A549 (cell line): ENCODE measurements around the gene SVEP1. TPM values are rescaled to one million over a fixed set of nuclear protein-coding genes. Genes with fewer than 3 reads are reported as not detected.
A peak's percentile ranks its signal among the peaks of the same experiment; 100 is the strongest.

Experiments
- ATAC-seq, 2 experiments: fragments of 200-7000 bp in 1 of 2; fragments of >200 bp in 1 of 2; cut with Nextera tagmentation in 1 of 2; cut with Tn5 transposase in 1 of 2; 3 replicates each; pipeline versions ENCODE4 v1.8.0 to v1.9.1; 2018 to 2020; ENCODE audit warnings: mild to moderate bottlenecking in 1 of 2, moderate library complexity in 1 of 2
- CTCF ChIA-PET: fragments of 300-600 bp; sonication (Branson Sonifier 250); formaldehyde crosslinking; extraction: SDS; loops from one replicate; lab custom pipeline; 2021; ENCODE audit warnings: antibody characterized with exemption, inconsistent platforms; lab: Yijun Ruan, JAX
- POLR2A ChIA-PET: fragments of 350-600 bp; formaldehyde crosslinking; extraction: SDS; loops from one replicate; lab custom pipeline; 2021; ENCODE audit warnings: antibody characterized with exemption, inconsistent platforms; lab: Yijun Ruan, JAX
- DNase-seq, 2 experiments: peaks; one replicate each; pipeline versions ENCODE4 v3.0.0 to v3.0.0-alpha.2; 2011 to 2016; ENCODE audit warnings: low read depth in 1 of 2, low spot score in 1 of 2
- FAIRE-seq: peaks from 2 replicates; lab custom pipeline; 2011; peaks lifted over from hg19 to GRCh38; lab: Jason Lieb, UNC
- H3K27ac ChIP-seq, 2 experiments: fragments of >200 bp; sonication (Bioruptor Twin); formaldehyde crosslinking; 3 replicates each; pipeline ENCODE4 v1.5.1; 2016 to 2017
- H3K4me1 ChIP-seq: fragments of >200 bp; sonication (Bioruptor Twin); formaldehyde crosslinking; 3 replicates; pipeline ENCODE4 v1.6.1; 2016
- H3K4me2 ChIP-seq: fragments of >200 bp; sonication (Bioruptor Twin); formaldehyde crosslinking; 3 replicates; pipeline ENCODE4 v1.6.1; 2016
- H3K4me3 ChIP-seq: fragments of >200 bp; sonication (Bioruptor Twin); formaldehyde crosslinking; 3 replicates; pipeline ENCODE4 v1.5.1; 2016
- H3K9me3 ChIP-seq: fragments of >200 bp; sonication (Bioruptor Twin); formaldehyde crosslinking; 3 replicates; pipeline ENCODE4 v1.6.1; 2016
- EHF ChIP-seq: fragments of 250-450 bp; sonication (Bioruptor Pico); IDR thresholded peaks from 2 replicates; pipeline ENCODE4 v1.5.0; 2020; ENCODE audit warnings: mild to moderate bottlenecking
- ESRRA ChIP-seq: fragments of 150-350 bp; IDR thresholded peaks from 2 replicates; pipeline ENCODE4 v1.6.1; 2014; ENCODE audit warnings: mild to moderate bottlenecking, low read length, borderline replicate concordance
- FOSB ChIP-seq: fragments of 250-450 bp; sonication (Bioruptor Pico); IDR thresholded peaks from 2 replicates; pipeline ENCODE4 v1.5.0; 2020; ENCODE audit warnings: mild to moderate bottlenecking, moderate library complexity
- HOXA7 ChIP-seq: fragments of 250-450 bp; sonication (Bioruptor Pico); IDR thresholded peaks from 2 replicates; pipeline ENCODE4 v1.5.0; 2020; ENCODE audit warnings: mild to moderate bottlenecking, moderate library complexity
- HOXB13 ChIP-seq: fragments of 250-450 bp; sonication (Bioruptor Pico); IDR thresholded peaks from 2 replicates; pipeline ENCODE4 v1.5.0; 2020; ENCODE audit warnings: low read depth, mild to moderate bottlenecking, moderate library complexity
- JUN ChIP-seq, 2 experiments: fragments of >200 bp; sonication (Bioruptor Twin); formaldehyde crosslinking; IDR thresholded peaks; 2 replicates in 1 of 2; 3 replicates in 1 of 2; pipeline ENCODE4 v1.6.1; 2016 to 2017
- KDM1A ChIP-seq: fragments of 200-600 bp; sonication (generic); IDR thresholded peaks from 2 replicates; pipeline ENCODE4 v1.6.1; 2016; ENCODE audit warnings: low read depth, mild to moderate bottlenecking
- KDM5A ChIP-seq: fragments of 200-600 bp; sonication (generic); IDR thresholded peaks from 2 replicates; pipeline ENCODE4 v1.6.1; 2016; ENCODE audit warnings: antibody characterized with exemption, mild to moderate bottlenecking
- MYC ChIP-seq: IDR thresholded peaks from 2 replicates; pipeline ENCODE4 v1.6.1; 2012; ENCODE audit warnings: mild to moderate bottlenecking, inconsistent platforms, low read length, improper control_type of control experiment, borderline replicate concordance
- RAD21 ChIP-seq, 2 experiments: fragments of >200 bp in 1 of 2; sonication (Bioruptor Twin) in 1 of 2; formaldehyde crosslinking in 1 of 2; IDR thresholded peaks in 1 of 2; conservative IDR thresholded peaks in 1 of 2; 2 replicates in 1 of 2; 3 replicates in 1 of 2; pipeline ENCODE4 v1.6.1; 2012 to 2018; ENCODE audit warnings: inconsistent platforms in 1 of 2
- RCOR1 ChIP-seq: fragments of 150-350 bp; IDR thresholded peaks from 2 replicates; pipeline ENCODE4 v1.6.1; 2014; ENCODE audit warnings: antibody characterized with exemption, low read length, low read depth
- SREBF2 ChIP-seq: fragments of 450-650 bp; IDR thresholded peaks from 2 replicates; pipeline ENCODE4 v1.6.1; 2014; ENCODE audit warnings: mild to moderate bottlenecking, moderate library complexity
- TP53 ChIP-seq: fragments of 250-450 bp; sonication (Bioruptor Pico); IDR thresholded peaks from 2 replicates; pipeline ENCODE4 v1.5.0; 2021; ENCODE audit warnings: mild to moderate bottlenecking, moderate library complexity
- ZC3H11A ChIP-seq: fragments of 450-650 bp; IDR thresholded peaks from 2 replicates; pipeline ENCODE4 v1.6.1; 2014; ENCODE audit warnings: antibody characterized with exemption, mild to moderate bottlenecking
- WGBS: methylation state at CpG from one replicate; pipeline ENCODE4 v1.1.6; 2017; ENCODE audit errors: missing lambda C conversion rate; 5-methylcytosine and 5-hydroxymethylcytosine counted together
- polyA plus RNA-seq, 4 experiments: library from polyadenylated mRNA; depleted of rRNA in 3 of 4; stranded (reverse); fragments of >200 nt; fragmentation: RNase III in 1 of 4; extraction: RNeasy Plus Mini Kit Qiagen cat#74134 plus additional on column Dnase treatment in 1 of 4; gene quantifications; 2 replicates in 3 of 4; 3 replicates in 1 of 4; pipeline ENCODE4 v1.2.3, GENCODE V29; 2011 to 2017
- TF ChIP-seq, protein P1 (sequence below): IDR thresholded peaks from 2 replicates; pipeline ENCODE4 v1.6.1; 2012
- TF ChIP-seq, protein P2 (sequence below): fragments of 250-450 bp; sonication (Bioruptor Pico); IDR thresholded peaks from 2 replicates; pipeline ENCODE4 v1.5.0; 2021; ENCODE audit warnings: mild to moderate bottlenecking, moderate library complexity, borderline replicate concordance
- TF ChIP-seq, protein P3 (sequence below): IDR thresholded peaks from 2 replicates; pipeline ENCODE4 v1.6.1; 2012; ENCODE audit warnings: low read depth, borderline replicate concordance
- TF ChIP-seq, protein P4 (sequence below): fragments of 250-450 bp; sonication (Bioruptor Pico); IDR thresholded peaks from 2 replicates; pipeline ENCODE4 v1.5.0; 2020; ENCODE audit warnings: low read depth, mild to moderate bottlenecking, moderate library complexity

Gene SVEP1
- polyA plus RNA-seq, 2 of the 4 experiments (the other 2 are of a cell fraction) = 0.52 to 1.5 TPM

DNA sequence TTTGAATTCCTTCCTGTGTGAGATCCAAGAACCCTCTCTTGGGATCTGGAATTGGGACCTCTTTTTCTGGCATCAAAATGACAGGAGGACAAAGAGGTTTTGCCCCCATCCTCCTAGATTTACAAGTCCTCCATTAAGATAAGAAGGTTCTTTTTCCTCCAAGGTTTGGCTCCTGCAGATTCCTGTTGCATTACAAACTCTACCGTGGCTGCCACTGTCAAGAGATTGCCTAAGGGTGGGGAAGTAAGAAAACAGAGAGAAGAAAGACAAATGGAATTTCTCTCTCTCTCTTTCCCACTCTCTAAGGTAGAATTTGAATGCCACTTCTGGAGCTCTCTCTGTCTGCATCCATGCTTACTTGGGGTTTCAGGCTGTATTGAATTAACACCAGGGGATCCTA is 12.0 kb upstream of the SVEP1 start:
- no peak for ATAC-seq
- H3K27ac ChIP-seq = no peak overlapping the region
- H3K4me1 ChIP-seq = peaks cover 9% of the 10 kb centered on the region; the same call in 2 of the 3 replicates
- POLR2A ChIA-PET = no interaction called here
- TF ChIP-seq FOSB (CRISPR knock-in tag) (no peak), EHF (CRISPR knock-in tag) (no peak)
- TF ChIP-seq, protein P1, sequence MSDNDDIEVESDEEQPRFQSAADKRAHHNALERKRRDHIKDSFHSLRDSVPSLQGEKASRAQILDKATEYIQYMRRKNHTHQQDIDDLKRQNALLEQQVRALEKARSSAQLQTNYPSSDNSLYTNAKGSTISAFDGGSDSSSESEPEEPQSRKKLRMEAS = no peak
- TF ChIP-seq, all 56 proteins: peak for 0
- Histone ChIP-seq H3K4me3 (no peak overlapping the region), H3K4me2 (peak overlapping the region; percentile 35; the same call in 1 of the 3 replicates), H3K9me3 (no peaks in the 10 kb centered on the region; the same call in 2 of the 3 replicates)
- FAIRE-seq (no peak), DNase-seq (no peak)
- 3% methylated on average over 1 of the region's 1 CpG for WGBS
- CTCF ChIA-PET = interaction anchor here (1.3 kb wide), 1 partner anchor 12 kb away, joined by 3 read pairs; the partner anchor contains the start of gene SVEP1

DNA sequence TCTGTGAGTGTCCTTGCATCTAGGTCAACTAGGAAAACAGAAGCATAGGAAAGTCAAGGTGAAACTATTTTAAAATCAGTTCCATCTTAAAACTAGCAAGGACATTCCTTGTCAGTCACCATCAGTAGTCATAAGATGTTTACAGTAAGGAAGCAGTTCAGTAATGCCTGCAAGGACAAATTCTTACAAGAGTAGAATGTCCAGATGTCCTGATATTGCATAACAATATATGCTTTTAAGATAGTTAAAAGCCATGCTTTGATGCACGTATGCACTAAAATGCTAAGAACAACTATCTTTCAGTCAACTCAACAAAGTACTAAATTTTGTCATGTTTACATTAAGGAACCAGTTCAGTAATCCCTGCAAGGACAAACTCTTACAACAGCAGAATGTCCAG is 11.3 kb upstream of the SVEP1 start:
- ChIA-PET POLR2A (no interaction called here), CTCF (no interaction called here)
- FAIRE-seq (peak; percentile 78), DNase-seq (no peak), ATAC-seq (no peak)
- Histone ChIP-seq H3K4me3 (no peak overlapping the region), H3K27ac (no peak overlapping the region), H3K9me3 (peaks cover 3% of the 10 kb centered on the region; the same call in 1 of the 3 replicates), H3K4me2 (no peak overlapping the region), H3K4me1 (peaks cover 9% of the 10 kb centered on the region; the same call in 2 of the 3 replicates)
- TF ChIP-seq, protein P2, sequence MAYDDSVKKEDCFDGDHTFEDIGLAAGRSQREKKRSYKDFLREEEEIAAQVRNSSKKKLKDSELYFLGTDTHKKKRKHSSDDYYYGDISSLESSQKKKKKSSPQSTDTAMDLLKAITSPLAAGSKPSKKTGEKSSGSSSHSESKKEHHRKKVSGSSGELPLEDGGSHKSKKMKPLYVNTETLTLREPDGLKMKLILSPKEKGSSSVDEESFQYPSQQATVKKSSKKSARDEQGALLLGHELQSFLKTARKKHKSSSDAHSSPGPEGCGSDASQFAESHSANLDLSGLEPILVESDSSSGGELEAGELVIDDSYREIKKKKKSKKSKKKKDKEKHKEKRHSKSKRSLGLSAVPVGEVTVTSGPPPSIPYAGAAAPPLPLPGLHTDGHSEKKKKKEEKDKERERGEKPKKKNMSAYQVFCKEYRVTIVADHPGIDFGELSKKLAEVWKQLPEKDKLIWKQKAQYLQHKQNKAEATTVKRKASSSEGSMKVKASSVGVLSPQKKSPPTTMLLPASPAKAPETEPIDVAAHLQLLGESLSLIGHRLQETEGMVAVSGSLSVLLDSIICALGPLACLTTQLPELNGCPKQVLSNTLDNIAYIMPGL (CRISPR knock-in tag) = no peak
- no peak for TF ChIP-seq KDM5A
- no peak for TF ChIP-seq ZC3H11A
- TF ChIP-seq, protein P3, sequence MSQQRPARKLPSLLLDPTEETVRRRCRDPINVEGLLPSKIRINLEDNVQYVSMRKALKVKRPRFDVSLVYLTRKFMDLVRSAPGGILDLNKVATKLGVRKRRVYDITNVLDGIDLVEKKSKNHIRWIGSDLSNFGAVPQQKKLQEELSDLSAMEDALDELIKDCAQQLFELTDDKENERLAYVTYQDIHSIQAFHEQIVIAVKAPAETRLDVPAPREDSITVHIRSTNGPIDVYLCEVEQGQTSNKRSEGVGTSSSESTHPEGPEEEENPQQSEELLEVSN = no peak
- TF ChIP-seq TP53 (CRISPR knock-in tag) = no peak
- no peak for TF ChIP-seq RAD21 (conservative IDR thresholded peaks at IDR 0.05 in 1 of 2, IDR thresholded peaks at IDR 0.05 in 1 of 2)
- TF ChIP-seq RCOR1 = no peak
- TF ChIP-seq MYC = no peak
- TF ChIP-seq KDM1A = no peak
- TF ChIP-seq, protein P4, sequence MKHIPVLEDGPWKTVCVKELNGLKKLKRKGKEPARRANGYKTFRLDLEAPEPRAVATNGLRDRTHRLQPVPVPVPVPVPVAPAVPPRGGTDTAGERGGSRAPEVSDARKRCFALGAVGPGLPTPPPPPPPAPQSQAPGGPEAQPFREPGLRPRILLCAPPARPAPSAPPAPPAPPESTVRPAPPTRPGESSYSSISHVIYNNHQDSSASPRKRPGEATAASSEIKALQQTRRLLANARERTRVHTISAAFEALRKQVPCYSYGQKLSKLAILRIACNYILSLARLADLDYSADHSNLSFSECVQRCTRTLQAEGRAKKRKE (CRISPR knock-in tag) = no peak
- no peak for TF ChIP-seq SREBF2
- 76% methylated on average over 1 of the region's 1 CpG for WGBS

DNA sequence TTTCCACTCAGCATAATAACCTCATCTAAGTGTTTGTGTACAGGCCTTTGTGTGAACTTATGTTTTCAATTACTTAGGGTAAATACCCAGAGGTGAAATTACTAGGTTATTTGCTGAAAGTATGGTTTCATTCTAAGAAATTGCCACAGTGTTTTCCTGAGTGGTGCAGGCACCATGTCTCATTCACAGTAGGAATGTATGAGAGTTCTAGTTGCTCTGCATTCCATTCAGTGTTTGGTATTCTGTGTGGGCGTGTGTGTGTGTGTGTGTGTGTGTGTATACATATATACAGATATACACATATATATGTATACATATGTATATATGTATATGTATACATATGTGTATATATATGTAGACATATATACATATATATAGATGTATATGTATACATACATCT is 8.8 kb upstream of the SVEP1 start:
- CTCF ChIA-PET = no interaction called here

More for the DNA sequence above, 8.8 kb upstream of the SVEP1 start:
- ATAC-seq (no peak), FAIRE-seq (no peak), DNase-seq (no peak)
- Histone ChIP-seq H3K4me3 (no peak overlapping the region), H3K4me2 (no peak overlapping the region), H3K27ac (no peak overlapping the region), H3K4me1 (peaks cover 9% of the 10 kb centered on the region; the same call in 2 of the 3 replicates), H3K9me3 (peaks cover 6% of the 10 kb centered on the region; the same call in 1 of the 3 replicates)
- POLR2A ChIA-PET = no interaction called here
- TF ChIP-seq HOXB13 (CRISPR knock-in tag) (no peak), RCOR1 (no peak), ESRRA (no peak), JUN (IDR thresholded peaks at IDR 0.05) (no peak), HOXA7 (no peak)
- WGBS = 22% methylated on average over 1 of the region's 1 CpG
